Measurements from ENCODE around the gene MSH6.
A peak's percentile ranks its signal among the peaks of the same experiment; 100 is the strongest.

MSH6 gene

DNA sequence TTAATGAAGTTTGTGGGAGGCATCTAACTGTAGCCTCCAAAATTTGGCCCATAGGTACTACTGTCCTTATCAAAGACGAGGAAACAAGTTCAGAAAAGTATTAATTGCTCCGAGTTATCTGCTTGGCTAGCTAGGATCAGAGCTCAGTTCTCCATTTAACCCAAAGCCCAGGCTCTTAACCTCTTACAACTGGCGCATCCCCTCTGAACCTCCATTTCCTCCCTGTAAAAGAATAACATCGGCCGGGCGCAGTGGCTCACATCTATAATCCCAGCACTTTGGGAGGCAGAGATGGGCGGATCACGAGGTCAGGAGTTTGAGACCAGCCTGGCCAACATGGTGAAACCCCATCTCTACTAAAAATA lies 3.5 kb upstream of the MSH6 start:
- DNase-seq (ENCODE audit: low spot score) = no peak

DNA sequence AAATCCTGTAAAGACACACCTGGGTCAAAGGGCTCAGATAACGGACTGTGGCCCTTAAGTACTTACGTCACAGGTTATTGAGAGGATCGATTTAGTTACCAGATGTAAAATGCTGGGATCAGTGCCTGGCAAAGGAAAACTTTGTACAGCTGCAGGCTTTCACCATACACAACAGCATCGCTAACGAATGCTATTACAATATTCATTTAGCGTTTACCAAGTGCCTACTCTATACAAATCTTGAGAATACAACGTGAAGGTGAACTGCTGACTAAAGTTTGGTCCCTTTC lies 619 bp upstream of the MSH6 start:
- peak; percentile 33 for DNase-seq (ENCODE audit: low spot score)

DNA sequence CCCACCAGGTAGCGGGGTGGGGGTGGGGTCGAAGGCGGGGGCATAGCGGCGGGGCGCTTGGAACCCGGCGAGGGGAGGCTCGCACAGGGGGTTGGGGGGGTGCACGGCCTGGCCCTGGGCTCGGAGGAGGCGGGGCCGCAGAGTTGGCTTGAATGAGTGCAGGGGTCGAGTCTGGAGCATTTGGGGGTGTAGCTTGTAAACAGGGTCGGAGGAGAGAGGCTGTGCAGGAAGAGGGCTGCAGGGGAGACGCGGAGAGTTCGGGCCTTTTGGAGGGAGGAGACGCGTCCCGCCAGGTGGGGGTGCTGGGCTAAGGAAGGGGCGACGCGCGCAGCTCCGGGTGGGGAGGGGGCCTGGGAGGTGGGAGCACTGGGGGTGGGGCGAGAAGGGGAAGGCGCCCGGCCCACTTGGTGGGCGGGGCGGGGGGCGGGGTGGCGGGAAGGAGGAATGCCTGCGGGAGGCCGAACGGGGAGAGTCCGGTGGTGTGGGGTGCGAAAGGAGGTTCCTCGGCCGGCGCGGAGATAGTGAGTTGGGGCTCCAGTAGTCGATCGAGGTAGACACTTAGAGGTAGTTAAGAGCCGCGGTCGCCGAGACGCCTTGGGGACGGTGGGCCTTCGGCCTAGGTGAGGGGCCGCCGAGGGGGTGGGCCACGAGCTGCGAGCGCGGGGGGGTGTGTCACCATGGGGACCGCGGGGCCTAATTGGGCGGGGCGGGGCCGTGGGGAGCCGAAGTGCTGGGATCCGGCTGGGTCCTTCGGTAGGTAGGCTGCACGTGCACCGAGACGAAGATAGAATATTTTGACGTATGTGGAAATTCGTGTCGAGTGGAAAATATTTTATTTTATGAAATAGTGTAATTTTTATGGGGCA lies 774 bp downstream of the MSH6 start:
- DNase-seq (ENCODE audit: low spot score) = peak; percentile 41

DNA sequence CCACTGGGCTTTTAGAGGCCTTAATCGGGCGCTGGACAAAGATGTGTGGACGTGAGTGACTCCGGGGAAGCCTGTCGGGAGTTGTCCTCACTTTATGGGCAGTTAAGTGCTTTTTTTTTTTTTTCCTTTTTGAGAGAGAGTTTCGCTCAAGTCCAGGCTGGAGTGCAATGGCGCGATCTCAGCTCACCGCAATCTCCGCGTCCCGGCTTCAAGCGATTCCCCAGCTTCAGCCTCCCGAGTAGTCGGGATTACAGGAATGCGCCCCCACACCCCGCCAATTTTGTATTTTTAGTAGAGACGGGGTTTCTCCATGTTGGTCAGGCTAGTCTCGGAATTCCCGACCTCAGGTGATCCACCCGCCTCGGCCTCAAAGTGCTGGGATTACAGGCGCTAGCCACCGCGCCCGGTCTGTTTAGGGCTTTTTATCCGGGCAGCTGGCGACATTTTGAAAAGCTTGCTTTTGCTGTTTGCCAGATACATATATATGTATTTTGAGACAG lies 1.5 kb downstream of the MSH6 start:
- no peak for DNase-seq (ENCODE audit: low spot score)

DNA sequence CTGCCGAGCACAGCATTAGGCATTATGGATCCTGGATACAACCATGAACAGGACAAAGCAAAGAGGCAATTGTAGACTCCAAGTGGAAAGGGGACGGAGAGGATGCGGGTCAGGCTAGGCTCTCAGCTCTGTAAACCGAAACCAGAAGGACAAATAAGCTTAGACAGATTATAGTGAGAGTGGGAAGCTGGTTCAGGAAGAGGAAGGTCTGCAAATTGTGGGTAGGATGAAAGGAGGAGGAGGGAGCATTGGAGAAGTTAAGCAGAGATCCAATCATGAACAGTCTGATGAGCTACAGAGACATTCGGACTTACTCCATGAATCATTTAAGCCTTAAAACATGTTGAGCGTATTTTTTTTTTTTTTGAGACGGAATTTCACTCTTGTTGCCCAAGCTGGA lies 3.0 kb downstream of the MSH6 start:
- DNase-seq (ENCODE audit: low spot score) = peak; percentile 64

DNA sequence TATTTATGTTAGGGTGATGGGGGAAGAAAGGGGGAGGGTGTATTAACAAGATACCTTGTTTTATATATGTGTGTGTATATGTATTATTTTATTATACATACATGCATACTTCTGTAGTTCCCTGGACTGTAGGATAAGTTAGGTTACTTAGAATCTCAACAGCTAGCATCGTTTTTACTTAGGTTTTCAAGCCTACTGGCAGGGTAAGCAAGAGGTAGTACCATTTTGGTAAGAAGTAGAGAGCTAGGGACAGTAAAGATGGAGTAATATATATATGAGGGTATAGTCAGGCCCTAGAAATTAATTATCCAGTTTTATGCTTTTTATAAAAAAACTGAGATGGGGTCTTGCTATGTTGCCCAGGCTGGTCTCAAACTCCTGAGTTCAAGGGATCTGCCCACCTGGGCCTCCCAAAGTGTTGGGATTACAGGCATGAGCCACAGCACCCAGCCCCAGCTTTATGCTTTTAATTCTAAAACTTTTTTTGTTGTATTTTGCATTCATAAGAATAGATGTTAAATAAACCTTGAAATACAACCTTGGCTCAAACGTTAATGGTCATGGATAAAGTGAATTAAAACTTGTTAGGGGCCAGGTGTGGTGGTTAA lies 13.2 kb downstream of the MSH6 start:
- DNase-seq (ENCODE audit: low spot score) = no peak

DNA sequence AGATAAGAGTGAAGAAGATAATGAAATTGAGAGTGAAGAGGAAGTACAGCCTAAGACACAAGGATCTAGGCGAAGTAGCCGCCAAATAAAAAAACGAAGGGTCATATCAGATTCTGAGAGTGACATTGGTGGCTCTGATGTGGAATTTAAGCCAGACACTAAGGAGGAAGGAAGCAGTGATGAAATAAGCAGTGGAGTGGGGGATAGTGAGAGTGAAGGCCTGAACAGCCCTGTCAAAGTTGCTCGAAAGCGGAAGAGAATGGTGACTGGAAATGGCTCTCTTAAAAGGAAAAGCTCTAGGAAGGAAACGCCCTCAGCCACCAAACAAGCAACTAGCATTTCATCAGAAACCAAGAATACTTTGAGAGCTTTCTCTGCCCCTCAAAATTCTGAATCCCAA lies 15.7 kb downstream of the MSH6 start:
- DNase-seq (ENCODE audit: low spot score) = peak; percentile 51

DNA sequence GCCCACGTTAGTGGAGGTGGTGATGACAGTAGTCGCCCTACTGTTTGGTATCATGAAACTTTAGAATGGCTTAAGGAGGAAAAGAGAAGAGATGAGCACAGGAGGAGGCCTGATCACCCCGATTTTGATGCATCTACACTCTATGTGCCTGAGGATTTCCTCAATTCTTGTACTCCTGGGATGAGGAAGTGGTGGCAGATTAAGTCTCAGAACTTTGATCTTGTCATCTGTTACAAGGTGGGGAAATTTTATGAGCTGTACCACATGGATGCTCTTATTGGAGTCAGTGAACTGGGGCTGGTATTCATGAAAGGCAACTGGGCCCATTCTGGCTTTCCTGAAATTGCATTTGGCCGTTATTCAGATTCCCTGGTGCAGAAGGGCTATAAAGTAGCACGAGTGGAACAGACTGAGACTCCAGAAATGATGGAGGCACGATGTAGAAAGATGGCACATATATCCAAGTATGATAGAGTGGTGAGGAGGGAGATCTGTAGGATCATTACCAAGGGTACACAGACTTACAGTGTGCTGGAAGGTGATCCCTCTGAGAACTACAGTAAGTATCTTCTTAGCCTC lies 16.2 kb downstream of the MSH6 start:
- DNase-seq (ENCODE audit: low spot score) = no peak

DNA sequence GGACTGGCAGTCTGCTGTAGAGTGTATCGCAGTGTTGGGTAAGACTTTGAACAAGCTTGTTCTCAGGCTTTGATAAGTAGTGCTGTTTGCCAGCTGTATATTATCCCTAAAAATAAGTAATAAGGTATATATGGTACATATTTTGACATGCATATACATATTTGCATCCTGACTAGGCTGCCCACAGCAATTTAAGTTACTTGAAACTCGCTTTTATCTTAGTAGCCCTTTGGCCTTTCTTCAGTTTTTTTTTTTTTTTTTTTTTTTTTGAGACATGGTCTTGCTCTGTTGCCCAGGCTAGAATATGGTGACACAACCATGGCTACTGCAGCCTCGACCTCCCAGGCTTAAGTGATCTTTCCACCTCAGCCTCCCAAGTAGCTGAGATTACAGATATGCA lies 18.2 kb downstream of the MSH6 start:
- DNase-seq (ENCODE audit: low spot score) = no peak

DNA sequence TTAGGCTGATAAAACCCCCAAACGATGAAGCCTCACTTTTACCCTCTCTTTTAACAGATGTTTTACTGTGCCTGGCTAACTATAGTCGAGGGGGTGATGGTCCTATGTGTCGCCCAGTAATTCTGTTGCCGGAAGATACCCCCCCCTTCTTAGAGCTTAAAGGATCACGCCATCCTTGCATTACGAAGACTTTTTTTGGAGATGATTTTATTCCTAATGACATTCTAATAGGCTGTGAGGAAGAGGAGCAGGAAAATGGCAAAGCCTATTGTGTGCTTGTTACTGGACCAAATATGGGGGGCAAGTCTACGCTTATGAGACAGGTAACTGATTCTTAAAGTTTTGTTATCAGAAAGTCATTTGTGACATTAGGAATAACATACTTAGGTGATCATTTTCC lies 20.4 kb downstream of the MSH6 start:
- DNase-seq (ENCODE audit: low spot score) = no peak

DNA sequence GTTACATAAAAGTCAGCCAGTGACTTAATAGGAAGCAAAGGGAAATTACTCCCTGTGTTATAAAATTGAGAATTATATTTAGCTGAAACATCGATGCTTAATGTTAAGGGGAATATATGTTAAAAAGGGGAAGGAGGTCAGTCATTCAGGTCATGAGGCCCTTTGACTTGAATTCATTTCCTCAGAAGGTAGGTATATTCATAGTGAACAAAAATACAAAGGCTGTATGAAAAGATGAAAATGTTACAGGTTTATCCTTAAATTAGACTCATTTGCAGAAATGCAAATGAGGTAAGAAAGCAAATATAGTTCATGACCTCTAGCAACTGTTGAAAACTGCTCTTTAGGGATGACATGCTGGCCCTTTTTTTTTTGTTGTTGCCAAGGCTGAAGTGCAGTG lies 20.8 kb downstream of the MSH6 start:
- DNase-seq (ENCODE audit: low spot score) = no peak

DNA sequence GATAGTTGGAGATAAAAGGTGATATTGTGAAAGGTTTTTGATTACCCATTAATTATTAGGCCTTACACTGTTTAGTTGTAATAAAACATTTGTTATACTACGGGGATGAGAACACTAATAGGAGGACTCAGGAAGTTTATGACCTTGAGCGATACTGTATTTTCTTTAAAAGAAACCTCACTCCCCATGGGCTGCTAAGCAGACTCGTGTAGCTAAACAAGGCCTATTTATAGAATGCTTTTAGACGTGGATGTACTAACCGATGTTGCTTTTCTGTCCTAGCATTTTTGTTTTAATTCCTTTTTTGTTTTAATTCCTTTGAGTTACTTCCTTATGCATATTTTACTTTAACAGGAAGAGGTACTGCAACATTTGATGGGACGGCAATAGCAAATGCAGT lies 22.9 kb downstream of the MSH6 start:
- no peak for DNase-seq (ENCODE audit: low spot score)

DNA sequence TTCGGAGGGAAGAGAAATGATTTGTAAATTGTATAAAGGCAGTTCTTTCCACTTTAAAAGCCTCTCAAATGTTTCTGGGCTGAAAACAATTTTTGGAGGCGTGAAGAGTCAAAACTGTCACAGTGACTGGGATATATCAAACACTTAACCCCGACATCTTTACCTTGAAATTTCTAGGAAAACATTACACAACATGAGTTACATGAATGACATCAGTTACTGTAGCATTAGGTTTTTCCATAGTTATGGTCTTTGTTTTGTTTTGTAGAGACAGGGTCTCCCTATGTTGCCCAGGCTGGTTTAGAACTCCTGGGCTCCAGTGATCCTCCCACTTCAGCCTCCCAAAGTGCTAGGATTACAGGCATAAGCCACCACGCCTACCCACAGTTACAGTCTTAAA lies 25.7 kb downstream of the MSH6 start:
- DNase-seq (ENCODE audit: low spot score) = no peak

DNA sequence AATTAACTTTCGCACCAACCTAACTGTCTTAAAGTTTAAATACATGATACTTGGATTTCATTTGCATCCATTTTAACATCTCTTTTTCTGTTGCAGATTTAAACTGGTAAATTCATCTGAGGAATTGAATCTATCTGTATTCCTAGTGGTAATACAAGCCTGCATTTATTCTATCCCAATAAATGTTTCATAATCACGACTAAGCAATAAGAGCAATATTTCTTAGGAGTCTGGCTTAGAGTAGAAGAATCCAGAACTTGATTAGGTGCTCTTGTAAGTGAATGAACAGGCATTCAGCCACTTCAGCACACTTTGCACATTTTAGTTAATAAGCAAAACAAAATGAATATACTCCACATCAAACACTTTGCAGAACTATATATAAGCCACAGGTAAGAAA lies 27.0 kb downstream of the MSH6 start:
- no peak for DNase-seq (ENCODE audit: low spot score)

DNA sequence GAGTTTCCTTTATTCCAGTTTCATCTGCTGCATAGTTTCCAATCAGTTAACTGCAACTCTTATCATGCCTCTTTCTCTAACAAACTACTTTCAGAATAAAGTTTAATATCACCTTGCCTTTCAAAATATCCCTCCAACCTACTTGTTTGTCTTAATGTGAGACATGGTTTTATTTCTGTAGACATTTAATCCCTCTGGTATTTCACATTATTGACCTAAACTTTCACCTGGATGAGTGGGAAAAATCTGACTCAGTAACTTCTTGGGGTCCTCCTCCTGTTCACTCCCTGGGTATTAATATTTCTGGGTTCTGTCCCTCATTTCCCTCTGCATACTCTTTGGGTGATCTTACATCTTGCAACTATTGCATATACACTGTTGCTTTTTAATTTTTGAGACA lies 27.9 kb downstream of the MSH6 start:
- no peak for DNase-seq (ENCODE audit: low spot score)

DNA sequence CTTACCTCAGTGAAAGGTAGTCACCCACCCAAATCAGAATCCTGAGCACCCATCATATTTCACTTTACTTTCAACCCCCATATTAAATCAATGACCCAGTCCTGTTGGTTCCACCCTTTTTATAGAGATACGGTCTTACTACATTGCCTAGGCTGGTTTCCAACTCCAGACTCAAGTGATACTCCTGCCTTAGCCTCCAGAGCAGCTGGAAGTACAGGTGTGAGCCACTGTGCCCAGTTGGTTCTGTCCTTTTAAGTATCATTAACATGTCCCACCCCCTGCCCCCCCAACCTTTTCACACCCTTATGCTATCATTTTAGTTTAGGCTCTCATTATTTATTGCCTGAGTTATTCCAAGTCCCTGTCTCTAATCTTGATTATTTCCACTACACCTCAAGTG lies 28.7 kb downstream of the MSH6 start:
- no peak for DNase-seq (ENCODE audit: low spot score)

DNA sequence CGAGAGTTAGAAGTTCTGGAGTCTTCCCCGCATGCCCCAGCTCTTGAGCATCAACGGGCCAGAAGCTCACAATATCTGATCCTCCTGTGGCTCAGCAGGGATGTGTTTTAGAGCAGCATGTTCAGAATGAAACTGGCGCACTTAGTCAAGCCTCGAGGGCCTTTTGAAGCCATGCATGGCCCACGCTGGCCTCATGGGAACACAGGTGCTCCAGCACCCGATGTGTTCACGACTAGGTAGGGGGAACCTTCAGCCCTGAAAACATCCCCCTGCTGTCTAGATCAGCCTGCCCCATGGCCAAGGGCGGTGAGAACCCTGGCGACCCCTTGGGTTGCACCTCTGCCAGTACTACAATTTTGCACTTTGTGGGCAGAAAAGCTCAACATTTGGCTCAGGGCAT lies 32.8 kb downstream of the MSH6 start:
- DNase-seq (ENCODE audit: low spot score) = no peak

DNA sequence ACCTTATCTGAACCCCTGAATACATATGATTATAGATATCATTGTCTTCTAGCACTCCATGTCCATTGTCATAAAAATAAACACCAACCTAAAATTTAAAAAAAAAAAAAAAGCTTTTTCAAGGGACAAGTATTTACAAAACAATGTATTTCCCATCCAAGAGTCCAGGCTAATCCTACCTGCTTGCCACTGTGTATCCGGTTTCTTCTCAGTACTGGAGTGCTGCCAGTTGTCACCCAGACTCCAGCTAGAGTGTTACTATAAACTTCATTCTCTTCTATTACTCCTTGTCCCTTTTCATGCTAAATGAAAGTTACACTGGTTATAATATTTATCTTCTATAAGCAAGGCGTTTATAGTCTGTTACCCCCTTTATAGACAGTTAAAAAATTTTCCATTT lies 35.8 kb downstream of the MSH6 start:
- no peak for DNase-seq (ENCODE audit: low spot score)

DNA sequence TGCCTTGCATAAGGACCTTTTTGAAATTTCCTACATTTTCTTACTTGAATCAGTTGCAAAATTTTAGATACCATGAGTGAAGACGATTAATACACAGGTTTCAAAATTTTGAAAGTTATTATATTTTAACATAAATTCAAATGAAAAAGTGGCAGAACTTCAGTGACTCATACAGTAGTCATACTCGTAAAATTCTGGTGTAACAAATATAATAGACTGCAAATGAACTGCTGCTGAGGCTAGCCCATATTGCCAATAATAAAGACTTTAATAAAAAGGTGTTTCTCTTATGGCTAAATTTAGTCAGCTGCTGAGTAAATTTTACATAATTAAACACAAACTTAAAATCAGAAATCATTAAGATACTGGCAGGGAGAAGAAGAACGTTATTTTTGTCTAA lies 36.9 kb downstream of the MSH6 start:
- no peak for DNase-seq (ENCODE audit: low spot score)

DNA sequence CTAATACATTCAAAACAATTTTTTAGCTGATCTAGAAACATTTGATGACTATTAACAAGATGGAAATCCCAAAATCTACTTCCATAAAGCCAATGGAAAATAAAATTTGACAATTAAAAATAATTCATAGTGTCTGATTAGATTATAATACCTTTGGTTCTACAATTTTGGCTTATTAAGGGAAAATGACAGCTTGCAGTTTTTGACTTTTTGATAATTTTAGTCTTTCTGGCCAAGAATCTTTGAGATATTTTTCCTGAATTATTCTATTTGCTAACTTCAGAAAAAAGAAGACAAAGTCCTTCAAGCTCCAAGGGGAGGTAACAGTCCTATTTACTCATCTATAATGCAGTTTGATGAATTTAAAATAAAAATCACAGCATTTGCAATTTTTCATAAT lies 39.6 kb downstream of the MSH6 start:
- no peak for DNase-seq (ENCODE audit: low spot score)

DNA sequence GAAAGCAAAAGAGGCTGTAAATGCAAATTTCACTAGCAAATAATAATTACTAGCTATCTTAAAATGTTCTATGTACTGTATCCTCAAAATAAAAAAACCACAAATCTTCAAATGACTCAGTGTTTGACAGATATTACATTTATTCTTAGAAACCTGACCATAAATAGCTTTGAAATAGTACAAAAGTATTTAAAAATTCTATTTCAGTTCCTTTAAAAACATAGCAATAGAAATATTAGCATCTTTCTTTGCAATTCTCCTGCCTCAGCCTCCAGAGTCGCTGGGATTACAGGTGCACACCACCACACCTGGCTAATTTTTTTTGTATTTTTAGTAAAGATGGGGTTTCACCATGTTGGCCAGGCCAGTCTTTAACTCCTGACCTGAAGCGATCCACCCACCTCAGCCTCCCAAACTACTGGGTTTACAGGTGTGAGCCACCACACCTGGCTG lies 50.6 kb downstream of the MSH6 start:
- no peak for DNase-seq (ENCODE audit: low spot score)

DNA sequence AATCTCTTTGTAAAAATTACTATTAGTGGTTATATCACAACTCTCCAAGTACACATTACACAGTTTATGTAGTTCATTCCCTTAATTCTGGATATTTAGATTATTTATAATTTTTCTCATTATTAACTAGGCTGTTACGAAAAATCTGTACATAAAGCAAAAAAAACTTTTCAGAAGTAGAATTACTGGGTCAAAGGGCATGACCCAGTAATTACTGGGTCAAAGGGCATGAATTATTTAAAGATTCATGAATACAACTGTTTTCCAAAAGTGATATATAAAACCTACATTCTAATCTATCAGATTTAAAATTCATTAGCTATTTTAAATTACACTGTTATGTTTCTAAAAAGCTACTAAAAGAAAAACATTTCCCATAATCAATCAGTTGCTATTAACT lies 55.3 kb downstream of the MSH6 start:
- DNase-seq (ENCODE audit: low spot score) = no peak

DNA sequence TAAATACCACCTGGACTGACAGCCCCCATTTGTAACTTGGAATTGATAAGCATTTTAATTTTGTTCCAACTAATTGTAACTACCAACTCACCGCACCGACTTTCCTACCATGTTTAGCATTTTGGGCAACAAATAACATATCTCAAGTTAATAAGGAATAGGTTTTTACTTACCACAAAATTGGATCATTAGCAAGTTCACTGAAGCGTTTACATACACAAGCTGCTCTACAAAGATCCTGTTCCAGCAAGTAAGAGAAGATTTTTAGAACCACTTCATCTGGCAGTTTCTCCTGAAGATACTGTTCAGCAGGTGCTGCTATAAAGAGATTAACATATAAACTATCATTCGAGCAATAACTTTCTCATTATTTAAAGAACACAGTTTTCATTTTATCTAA lies 55.7 kb downstream of the MSH6 start:
- no peak for DNase-seq (ENCODE audit: low spot score)

DNA sequence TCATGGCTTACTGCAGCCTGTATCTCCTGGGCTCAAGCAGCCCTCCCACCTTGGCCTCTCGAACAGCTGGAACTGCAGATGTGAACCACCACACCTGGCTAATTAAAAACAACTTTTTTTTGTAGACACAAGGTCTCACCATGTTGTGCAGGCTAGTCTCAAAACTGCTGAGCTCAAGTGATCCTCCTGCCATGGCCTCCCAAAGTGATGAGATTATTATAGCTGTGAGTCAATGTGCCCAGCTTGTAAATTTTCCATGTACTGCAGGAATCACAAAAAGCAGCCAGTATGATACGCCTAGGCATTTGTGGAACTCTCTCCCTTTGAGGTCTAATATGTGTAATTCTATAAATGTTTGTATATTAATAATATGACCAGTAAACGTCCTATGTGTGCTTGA lies 59.9 kb downstream of the MSH6 start:
- DNase-seq (ENCODE audit: low spot score) = no peak

Measured in pons (tissue), 1 donor.